Neuronal stem cell (in vitro differentiated cells): ENCODE measurements around the gene ZNF583.

Experiments
- DNase-seq: peaks from one replicate; pipeline ENCODE4 v3.0.0-alpha.2; 2013; ENCODE audit warnings: low spot score
- H2AFZ ChIP-seq: one replicate; pipeline ENCODE4 v1.6.1; 2013; ENCODE audit warnings: mild to moderate bottlenecking, low read length, inconsistent platforms
- H2AK5ac ChIP-seq: 2 replicates; pipeline ENCODE4 v1.6.1; 2013; ENCODE audit warnings: low read depth, mild to moderate bottlenecking, inconsistent platforms, low read length, moderate library complexity, mixed read lengths
- H2BK120ac ChIP-seq: 2 replicates; pipeline ENCODE4 v1.6.1; 2013; ENCODE audit warnings: low read depth, mild to moderate bottlenecking, inconsistent platforms, low read length, moderate library complexity, mixed read lengths
- H2BK12ac ChIP-seq: one replicate; pipeline ENCODE4 v1.6.1; 2013; ENCODE audit warnings: low read length, inconsistent platforms
- H2BK15ac ChIP-seq: 2 replicates; pipeline ENCODE4 v1.6.1; 2013; ENCODE audit warnings: mild to moderate bottlenecking, low read length, inconsistent platforms, mixed read lengths
- H2BK5ac ChIP-seq: one replicate; pipeline ENCODE4 v1.6.1; 2013; ENCODE audit warnings: inconsistent platforms, mild to moderate bottlenecking, low read length, moderate library complexity
- H3K14ac ChIP-seq: one replicate; pipeline ENCODE4 v1.6.1; 2013; ENCODE audit warnings: low read length, inconsistent platforms
- H3K18ac ChIP-seq: 2 replicates; pipeline ENCODE4 v1.6.1; 2013; ENCODE audit warnings: low read length, inconsistent platforms
- H3K23ac ChIP-seq: 2 replicates; pipeline ENCODE4 v1.6.1; 2013; ENCODE audit warnings: low read depth, mild to moderate bottlenecking, mixed read lengths, low read length, inconsistent platforms; ENCODE audit not compliant: poor library complexity
- H3K27ac ChIP-seq: replicated peaks from 3 replicates; pipeline ENCODE4 v1.5.1; 2013; ENCODE audit warnings: low read length, inconsistent platforms
- H3K27me3 ChIP-seq, 3 experiments: 2 replicates each; pipeline ENCODE4 v1.6.1; 2013; ENCODE audit warnings: low read length in 3 of 3, mild to moderate bottlenecking in 2 of 3, inconsistent platforms in 1 of 3, low read depth in 1 of 3, mixed read lengths in 1 of 3, moderate library complexity in 1 of 3; ENCODE audit not compliant: control insufficient read depth in 3 of 3, insufficient read depth in 3 of 3
- H3K36me3 ChIP-seq, 2 donors: replicated peaks in 1 of 2; 2 replicates each; pipeline ENCODE4 v1.6.1; 2013; ENCODE audit warnings: low read length in 2 of 2; ENCODE audit not compliant: control insufficient read depth in 2 of 2, insufficient read depth in 2 of 2
- H3K4ac ChIP-seq: 2 replicates; pipeline ENCODE4 v1.6.1; 2013; ENCODE audit warnings: inconsistent platforms, mild to moderate bottlenecking, low read length, moderate library complexity
- H3K4me1 ChIP-seq, 2 donors: 1 replicate in 1 of 2; 2 replicates in 1 of 2; pipeline ENCODE4 v1.6.1; 2013; ENCODE audit warnings: low read length in 2 of 2, low read depth in 1 of 2; ENCODE audit not compliant: control insufficient read depth in 2 of 2, insufficient read depth in 1 of 2
- H3K4me2 ChIP-seq: one replicate; pipeline ENCODE4 v1.6.1; 2013; ENCODE audit warnings: mild to moderate bottlenecking, low read length, inconsistent platforms; ENCODE audit not compliant: insufficient read depth, poor library complexity, severe bottlenecking
- H3K4me3 ChIP-seq, 2 donors: 2 replicates each; pipeline ENCODE4 v1.5.1; 2013; ENCODE audit warnings: low read length in 2 of 2, mild to moderate bottlenecking in 2 of 2, inconsistent platforms in 1 of 2, moderate library complexity in 1 of 2
- H3K79me1 ChIP-seq: one replicate; pipeline ENCODE4 v1.6.1; 2013; ENCODE audit warnings: low read depth, mild to moderate bottlenecking, inconsistent platforms, low read length, moderate library complexity
- H3K9ac ChIP-seq: one replicate; pipeline ENCODE4 v1.6.1; 2013; ENCODE audit warnings: mild to moderate bottlenecking, low read depth, low read length, inconsistent platforms; ENCODE audit not compliant: poor library complexity
- H3K9me3 ChIP-seq, 2 donors: replicated peaks in 1 of 2; 2 replicates each; pipeline versions ENCODE3 to v1.6.1; 2013; ENCODE audit warnings: low read length in 2 of 2, mild to moderate bottlenecking in 2 of 2, inconsistent platforms in 1 of 2, low read depth in 1 of 2, mixed read lengths in 1 of 2, moderate library complexity in 1 of 2; ENCODE audit not compliant: control insufficient read depth in 2 of 2, insufficient read depth in 1 of 2
- H4K8ac ChIP-seq: one replicate; pipeline ENCODE4 v1.6.1; 2013; ENCODE audit warnings: low read depth, mild to moderate bottlenecking, inconsistent platforms, low read length, moderate library complexity
- H4K91ac ChIP-seq: one replicate; pipeline ENCODE4 v1.6.1; 2013; ENCODE audit warnings: low read length, low read depth, mild to moderate bottlenecking, inconsistent platforms; ENCODE audit not compliant: poor library complexity
- WGBS, 2 donors: extraction: QIAGEN DNeasy Blood & Tissue Kit; methylation state at CpG; one replicate each; pipeline ENCODE4 v1.1.7; 2013; ENCODE audit warnings: missing lambda C conversion rate in 2 of 2, mixed read lengths in 1 of 2; ENCODE audit not compliant: insufficient read length in 2 of 2, insufficient replicate concordance in 1 of 2; ENCODE audit errors: extremely low coverage in 2 of 2; 5-methylcytosine and 5-hydroxymethylcytosine counted together

ZNF583 gene

GRCh38 chr19:56367829-56368711 lies 36.1 kb upstream of the ZNF583 start:
- Histone ChIP-seq H3K4me1 (peaks cover 0 to 3% of the 10 kb centered on the region in 2 donors), H2BK120ac (no peak overlapping the region), H3K4ac (no peak overlapping the region), H3K4me3 (peak overlapping the region; percentile 56 to 92), H4K91ac (no peak overlapping the region), H3K9ac (peak overlapping the region; percentile 87), H2BK12ac (no peak overlapping the region), H3K27ac (peak overlapping the region; percentile 88), H3K18ac (peak overlapping the region; percentile 93), H2BK5ac (no peak overlapping the region), H2AFZ (peak overlapping the region; percentile 78), H3K79me1 (no peaks in the 10 kb centered on the region), H3K14ac (no peak overlapping the region), H2AK5ac (no peak overlapping the region), H2BK15ac (no peak overlapping the region), H4K8ac (no peak overlapping the region), H3K27me3 (no peaks in the 10 kb centered on the region), H3K4me2 (peak overlapping the region; percentile 59), H3K9me3 (peaks cover 0 to 62% of the 10 kb centered on the region in 2 donors), H3K36me3 (peaks cover 9 to 37% of the 10 kb centered on the region in 2 donors), H3K23ac (peak overlapping the region; percentile 59)
- WGBS, 2 donors = no CpG with 5 or more reads among the region's 65 CpGs
- DNase-seq = peak; percentile 91

- WGBS, 2 donors = no CpG with 5 or more reads among the region's 3 CpGs
- no peak overlapping the region for H2BK15ac ChIP-seq
- H3K4me1 ChIP-seq = peaks cover 0 to 3% of the 10 kb centered on the region in 2 donors
- H4K8ac ChIP-seq = no peak overlapping the region
- H3K18ac ChIP-seq = no peak overlapping the region
- no peak overlapping the region for H2BK120ac ChIP-seq
- H3K14ac ChIP-seq = no peak overlapping the region
- no peak overlapping the region for H4K91ac ChIP-seq
- DNase-seq = no peak
- H3K27ac ChIP-seq = no peak overlapping the region
- H3K23ac ChIP-seq = no peak overlapping the region
- H3K4ac ChIP-seq = no peak overlapping the region
- H3K9ac ChIP-seq = no peak overlapping the region
- H3K4me2 ChIP-seq = no peak overlapping the region
- H2AK5ac ChIP-seq = no peak overlapping the region
- H3K79me1 ChIP-seq = no peaks in the 10 kb centered on the region
- H3K36me3 ChIP-seq = peaks cover 24 to 57% of the 10 kb centered on the region in 2 donors
- no peaks in the 10 kb centered on the region for H3K27me3 ChIP-seq
- H3K4me3 ChIP-seq = no peak overlapping the region
- no peak overlapping the region for H2BK12ac ChIP-seq
- no peak overlapping the region for H2BK5ac ChIP-seq
- H2AFZ ChIP-seq = no peak overlapping the region
- H3K9me3 ChIP-seq = peaks cover 12 to 76% of the 10 kb centered on the region in 2 donors
These were observed 34.1 kb upstream of the ZNF583 start for GRCh38 chr19:56369886-56370676.

GRCh38 chr19:56372281-56372680 lies 31.9 kb upstream of the ZNF583 start:
- Histone ChIP-seq H3K4me2 (no peak overlapping the region), H3K14ac (no peak overlapping the region), H3K18ac (no peak overlapping the region), H3K23ac (no peak overlapping the region), H3K9ac (no peak overlapping the region), H3K79me1 (no peaks in the 10 kb centered on the region), H3K4ac (no peak overlapping the region), H2AK5ac (no peak overlapping the region), H3K4me3 (no peak overlapping the region), H4K91ac (no peak overlapping the region), H3K27ac (no peak overlapping the region), H2BK120ac (no peak overlapping the region), H4K8ac (no peak overlapping the region), H2BK12ac (no peak overlapping the region), H2AFZ (no peak overlapping the region), H3K4me1 (peaks cover 0 to 3% of the 10 kb centered on the region in 2 donors), H3K36me3 (peaks cover 35 to 79% of the 10 kb centered on the region in 2 donors), H2BK15ac (no peak overlapping the region), H3K27me3 (no peaks in the 10 kb centered on the region), H2BK5ac (no peak overlapping the region), H3K9me3 (peaks cover 19 to 90% of the 10 kb centered on the region in 2 donors)
- DNase-seq = no peak
- no CpG with 5 or more reads among the region's 1 CpG for WGBS, 2 donors
